ENCODE measurements around the gene TP53RK.

Gene TP53RK

DNA sequence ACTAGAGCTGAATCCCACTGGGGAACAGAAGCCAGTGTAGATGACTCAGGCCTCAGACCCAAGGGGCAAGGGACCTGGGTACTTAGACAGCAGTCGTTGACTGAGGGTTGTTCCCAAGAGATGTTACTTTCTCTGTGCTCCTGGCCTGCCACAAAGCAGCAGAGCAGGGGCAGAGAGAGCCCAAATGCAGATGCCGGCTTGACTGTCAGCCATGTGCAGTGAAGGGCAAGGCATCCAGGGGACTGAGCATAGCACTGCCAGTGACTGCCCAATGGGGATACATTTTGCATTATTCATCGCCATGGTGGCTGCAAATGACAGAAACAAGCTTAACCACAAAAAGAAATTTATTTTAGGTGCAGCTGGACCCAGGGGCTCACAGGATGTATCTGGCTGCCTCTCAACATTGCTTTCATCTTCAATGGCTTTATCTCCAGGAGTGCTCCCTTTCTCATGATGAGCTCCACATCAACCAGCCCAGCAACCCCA is 7.6 kb upstream of the TP53RK start:
- TF ChIP-seq, protein P1, sequence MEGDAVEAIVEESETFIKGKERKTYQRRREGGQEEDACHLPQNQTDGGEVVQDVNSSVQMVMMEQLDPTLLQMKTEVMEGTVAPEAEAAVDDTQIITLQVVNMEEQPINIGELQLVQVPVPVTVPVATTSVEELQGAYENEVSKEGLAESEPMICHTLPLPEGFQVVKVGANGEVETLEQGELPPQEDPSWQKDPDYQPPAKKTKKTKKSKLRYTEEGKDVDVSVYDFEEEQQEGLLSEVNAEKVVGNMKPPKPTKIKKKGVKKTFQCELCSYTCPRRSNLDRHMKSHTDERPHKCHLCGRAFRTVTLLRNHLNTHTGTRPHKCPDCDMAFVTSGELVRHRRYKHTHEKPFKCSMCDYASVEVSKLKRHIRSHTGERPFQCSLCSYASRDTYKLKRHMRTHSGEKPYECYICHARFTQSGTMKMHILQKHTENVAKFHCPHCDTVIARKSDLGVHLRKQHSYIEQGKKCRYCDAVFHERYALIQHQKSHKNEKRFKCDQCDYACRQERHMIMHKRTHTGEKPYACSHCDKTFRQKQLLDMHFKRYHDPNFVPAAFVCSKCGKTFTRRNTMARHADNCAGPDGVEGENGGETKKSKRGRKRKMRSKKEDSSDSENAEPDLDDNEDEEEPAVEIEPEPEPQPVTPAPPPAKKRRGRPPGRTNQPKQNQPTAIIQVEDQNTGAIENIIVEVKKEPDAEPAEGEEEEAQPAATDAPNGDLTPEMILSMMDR (IDR thresholded peaks at IDR 0.05; ENCODE audit: control insufficient read depth, insufficient read depth, low read depth, low read length, missing control alignments): no peak
- no peak overlapping the region for H3K4me3 ChIP-seq (ENCODE audit: control insufficient read depth, low read depth, low read length)
- no peak for DNase-seq (ENCODE audit: low read depth)

DNA sequence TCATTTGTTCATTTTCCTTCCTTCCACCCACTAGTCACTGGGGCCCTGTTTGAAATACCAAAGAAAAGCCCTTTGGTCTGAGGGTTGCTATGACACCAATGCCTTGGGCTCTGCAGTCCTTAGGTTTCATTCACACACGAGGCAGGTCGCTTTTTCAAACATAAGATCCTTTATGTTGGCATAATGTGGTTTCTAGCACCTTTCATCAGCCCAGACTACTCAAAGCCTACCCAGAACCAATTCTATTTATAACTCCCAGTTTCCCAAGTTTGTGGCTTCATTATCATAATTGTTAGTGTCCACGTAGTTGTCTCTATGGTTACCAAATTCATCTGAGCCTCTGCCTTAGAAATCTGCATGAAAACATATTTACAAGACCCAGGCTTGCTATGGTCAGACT is 6.6 kb upstream of the TP53RK start:
- TF ChIP-seq, protein P1 (IDR thresholded peaks at IDR 0.05; ENCODE audit: control insufficient read depth, insufficient read depth, low read depth, low read length, missing control alignments): no peak
- peak; percentile 78 for DNase-seq (ENCODE audit: low read depth)
- H3K4me3 ChIP-seq (ENCODE audit: control insufficient read depth, low read depth, low read length): no peak overlapping the region

DNA sequence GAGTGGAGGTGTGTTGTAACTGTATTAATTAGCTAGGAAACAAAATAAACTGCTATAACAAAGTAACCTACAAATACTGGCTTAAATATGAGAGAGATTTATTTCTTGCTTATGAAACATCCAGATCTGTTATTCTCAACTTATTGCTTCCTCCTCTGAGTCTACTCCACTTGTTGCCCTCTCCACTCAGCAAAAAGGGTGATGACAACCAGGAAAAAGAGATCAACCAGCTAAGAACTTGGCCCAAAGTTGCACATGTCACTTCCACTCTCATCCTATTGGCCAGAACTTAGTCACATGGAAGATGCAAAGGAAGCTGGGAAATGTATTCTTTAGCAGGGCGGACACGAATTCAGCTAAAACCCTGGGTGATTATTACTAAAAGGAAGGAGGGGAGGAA is 5.2 kb upstream of the TP53RK start:
- no peak for DNase-seq (ENCODE audit: low read depth)
- H3K4me3 ChIP-seq (ENCODE audit: control insufficient read depth, low read depth, low read length): no peak overlapping the region
- TF ChIP-seq, protein P1 (IDR thresholded peaks at IDR 0.05; ENCODE audit: control insufficient read depth, insufficient read depth, low read depth, low read length, missing control alignments): no peak

DNA sequence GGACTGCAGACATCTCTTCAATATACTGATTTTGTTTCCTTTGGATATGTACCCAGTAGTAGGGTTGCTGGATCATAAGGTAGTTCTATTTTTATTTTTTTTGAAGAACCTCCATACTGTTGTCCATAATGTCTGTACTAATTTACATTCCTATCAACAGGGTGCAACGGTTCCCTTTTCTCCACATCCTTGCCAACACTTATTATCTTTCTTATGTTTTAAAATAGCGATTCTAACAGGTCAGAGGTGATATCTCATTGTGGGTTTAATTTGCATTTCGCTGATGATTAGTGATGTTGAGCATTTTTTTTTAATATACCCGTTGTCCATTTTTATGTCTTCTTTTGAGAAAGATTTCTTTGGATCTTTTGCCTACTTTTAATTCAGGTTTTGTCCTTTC is 2.0 kb upstream of the TP53RK start:
- DNase-seq (ENCODE audit: low read depth): no peak
- no peak overlapping the region for H3K4me3 ChIP-seq (ENCODE audit: control insufficient read depth, low read depth, low read length)
- TF ChIP-seq, protein P1 (IDR thresholded peaks at IDR 0.05; ENCODE audit: control insufficient read depth, insufficient read depth, low read depth, low read length, missing control alignments): no peak

DNA sequence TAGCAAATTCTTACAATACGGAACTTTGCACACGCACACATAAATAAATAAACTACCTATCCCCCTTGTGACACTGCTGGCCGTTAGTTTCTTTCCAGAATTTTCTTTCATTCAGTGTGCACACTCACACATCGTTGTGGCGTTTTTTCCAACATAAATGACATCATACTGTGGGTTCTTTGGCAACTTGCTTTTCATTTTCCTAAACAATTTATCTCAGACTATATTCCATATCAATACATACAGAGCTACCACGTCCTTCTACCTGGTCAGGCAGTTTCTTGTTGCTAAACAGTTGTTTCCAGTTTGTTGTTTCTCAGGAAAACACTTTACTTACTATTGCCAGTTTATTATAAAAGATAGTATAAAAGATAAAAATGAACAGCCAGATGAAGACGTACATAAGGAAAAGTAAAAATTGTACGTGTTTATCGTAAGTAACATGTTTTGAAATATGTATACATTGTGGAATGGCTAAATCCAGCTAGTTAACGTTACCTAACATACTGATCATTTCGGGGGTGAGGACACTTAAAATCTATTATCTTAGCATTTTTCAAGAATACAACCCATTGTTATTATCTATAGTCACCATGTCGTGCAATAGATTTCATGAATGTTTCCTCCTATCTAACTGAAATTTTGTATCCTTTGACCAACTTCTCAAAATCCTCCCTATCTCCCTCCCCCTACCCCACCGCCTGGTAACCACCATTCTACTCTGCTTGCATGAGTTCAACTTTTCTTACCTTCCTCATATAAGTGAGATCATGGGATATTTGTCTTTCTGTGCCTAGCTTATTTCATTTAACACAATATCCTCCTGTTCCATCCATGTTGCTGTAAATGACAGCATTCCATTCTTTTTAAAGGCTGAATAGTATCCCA is 1.2 kb upstream of the TP53RK start:
- DNase-seq (ENCODE audit: low read depth): no peak
- peak overlapping the region; percentile 43 for H3K4me3 ChIP-seq (ENCODE audit: control insufficient read depth, low read depth, low read length)
- TF ChIP-seq, protein P1 (IDR thresholded peaks at IDR 0.05; ENCODE audit: control insufficient read depth, insufficient read depth, low read depth, low read length, missing control alignments): no peak

DNA sequence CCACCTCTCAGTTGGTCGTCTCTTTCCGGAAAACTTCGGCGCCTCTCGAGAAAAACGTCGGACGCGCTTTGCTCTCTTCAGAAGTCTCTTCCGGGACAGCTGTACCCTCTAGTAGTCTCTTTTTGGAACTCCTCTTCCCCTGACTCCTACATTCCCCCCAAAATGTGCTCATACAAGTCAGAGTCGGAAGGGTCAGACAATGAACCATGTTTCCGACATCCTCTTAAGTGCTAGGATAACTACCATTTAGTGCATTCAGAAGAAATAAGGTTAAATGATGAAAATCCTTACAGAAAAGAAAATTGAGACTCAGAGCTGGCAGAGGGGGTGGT is 476 bp upstream of the TP53RK start:
- no peak for DNase-seq (ENCODE audit: low read depth)

More for the DNA sequence above, 476 bp upstream of the TP53RK start:
- TF ChIP-seq, protein P1 (IDR thresholded peaks at IDR 0.05; ENCODE audit: control insufficient read depth, insufficient read depth, low read depth, low read length, missing control alignments): no peak
- H3K4me3 ChIP-seq (ENCODE audit: control insufficient read depth, low read depth, low read length): peak overlapping the region; percentile 43

Measured in AG09309 (cell line).